HFF-Myc (cell line): ENCODE measurements around the gene CEBPA.

Experiments used
- DNase-seq: peaks from one replicate; pipeline ENCODE4 v3.0.0-alpha.2; 2011; ENCODE audit warnings: low read depth; ENCODE audit errors: extremely low read depth
- H3K4me3 ChIP-seq: replicated peaks from 2 replicates; pipeline ENCODE4 v1.5.1; 2011; ENCODE audit warnings: low read depth, mild to moderate bottlenecking, control low read depth, low read length
- CTCF ChIP-seq: IDR thresholded peaks from 2 replicates; pipeline ENCODE4 v1.5.1; 2012; ENCODE audit warnings: mild to moderate bottlenecking, low read depth, low read length, control low read depth; ENCODE audit errors: missing control alignments

CEBPA gene

GRCh38 chr19:33290956-33291622 is 11.2 kb downstream of the CEBPA start:
- no peak for TF ChIP-seq CTCF
- DNase-seq: no peak
- no peak overlapping the region for H3K4me3 ChIP-seq

GRCh38 chr19:33290082-33290815 is 12.1 kb downstream of the CEBPA start:
- no peak for TF ChIP-seq CTCF
- DNase-seq: no peak
- H3K4me3 ChIP-seq: no peak overlapping the region

GRCh38 chr19:33289261-33289660 is 13.1 kb downstream of the CEBPA start:
- DNase-seq: no peak
- TF ChIP-seq CTCF: no peak

GRCh38 chr19:33288666-33289065 is 13.7 kb downstream of the CEBPA start:
- no peak for DNase-seq
- no peak overlapping the region for H3K4me3 ChIP-seq

More at GRCh38 chr19:33289261-33289660, 13.1 kb downstream of the CEBPA start:
- no peak overlapping the region for H3K4me3 ChIP-seq

GRCh38 chr19:33287927-33288326 is 14.4 kb downstream of the CEBPA start:
- no peak overlapping the region for H3K4me3 ChIP-seq
- no peak for DNase-seq
- TF ChIP-seq CTCF: no peak

More at GRCh38 chr19:33288666-33289065, 13.7 kb downstream of the CEBPA start:
- no peak for TF ChIP-seq CTCF

- no peak for DNase-seq
- no peak for TF ChIP-seq CTCF
- no peak overlapping the region for H3K4me3 ChIP-seq
These were observed 14.9 kb downstream of the CEBPA start for GRCh38 chr19:33287438-33287837.
